ENCODE measurements around the gene P2RY12. TPM values are rescaled to one million over a fixed set of nuclear protein-coding genes. Genes with fewer than 3 reads are reported as not detected.
"Not testable (repeated sequence)": the region's sequence is repeated elsewhere in the genome, so short reads cannot be mapped to it uniquely, and the experiment has no call there.

P2RY12 gene
- total RNA-seq, 3 donors from 2014 or later = 0.32 to 3.4 (median 1.0) TPM

DNA sequence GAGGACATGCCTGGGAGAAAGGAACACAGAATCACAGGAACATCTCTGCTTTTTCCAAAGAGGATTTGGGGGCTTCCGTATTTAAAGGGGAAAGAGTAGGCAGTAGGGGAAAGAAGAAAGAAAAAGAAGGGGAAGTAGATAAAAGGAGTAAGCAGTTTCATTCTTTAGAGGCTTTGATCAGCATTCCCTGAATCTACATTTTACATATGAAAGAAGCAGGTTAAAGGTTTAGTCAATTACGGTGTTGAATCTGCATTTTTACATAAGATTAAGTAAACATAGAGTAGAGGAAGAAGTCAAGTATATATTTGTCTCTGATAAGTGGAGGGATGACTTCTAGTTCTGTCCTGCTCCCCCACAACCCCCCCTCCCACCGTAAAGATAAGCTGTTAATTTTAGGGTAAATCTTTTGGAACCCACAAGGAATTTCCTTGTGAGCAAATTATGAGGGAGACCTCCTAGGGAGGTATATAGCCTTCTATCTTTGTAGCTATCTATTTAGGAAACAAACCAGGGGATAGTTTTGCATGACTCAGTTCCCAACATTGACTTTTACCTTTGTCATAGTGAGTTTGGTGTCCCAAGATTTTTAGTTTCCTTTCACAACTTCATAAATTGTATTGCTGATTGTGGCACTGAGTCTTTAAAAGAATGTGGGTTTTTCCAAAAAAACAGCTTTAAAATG is 8.7 kb upstream of the P2RY12 start:
- ATAC-seq = no peak

DNA sequence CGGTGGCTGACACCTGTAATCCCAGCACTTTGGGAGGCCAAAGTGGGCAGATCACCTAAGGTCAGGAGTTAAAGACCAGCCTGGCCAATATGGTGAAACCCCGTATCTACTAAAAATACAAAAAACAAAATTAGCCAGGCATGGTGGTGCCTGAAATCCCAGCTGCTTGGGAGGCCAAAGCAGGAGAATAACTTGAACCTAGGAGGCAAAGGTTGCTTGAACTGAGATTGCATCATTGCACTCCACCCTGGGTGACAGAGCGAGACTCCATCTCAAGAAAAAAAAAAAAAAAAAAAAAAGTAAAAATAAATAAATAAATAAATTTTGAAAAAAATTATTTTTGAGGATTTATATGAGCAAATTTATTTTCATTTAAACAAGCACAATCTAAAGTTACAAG is 7.6 kb upstream of the P2RY12 start:
- H3K4me1 ChIP-seq (ENCODE audit: low read depth); ATAC-seq; intact Hi-C loops (cut with DNase I, micrococcal nuclease); H3K9me3 ChIP-seq; H3K4me3 ChIP-seq; DNase-seq; H3K36me3 ChIP-seq (ENCODE audit: low read depth): not testable (repeated sequence)

More for the DNA sequence above, 8.7 kb upstream of the P2RY12 start:
- Histone ChIP-seq H3K9me3 (no peaks in the 10 kb centered on the region), H3K4me1 (ENCODE audit: low read depth) (no peaks in the 10 kb centered on the region), H3K36me3 (ENCODE audit: low read depth) (no peaks in the 10 kb centered on the region), H3K4me3 (no peak overlapping the region)
- TF ChIP-seq, protein P1, sequence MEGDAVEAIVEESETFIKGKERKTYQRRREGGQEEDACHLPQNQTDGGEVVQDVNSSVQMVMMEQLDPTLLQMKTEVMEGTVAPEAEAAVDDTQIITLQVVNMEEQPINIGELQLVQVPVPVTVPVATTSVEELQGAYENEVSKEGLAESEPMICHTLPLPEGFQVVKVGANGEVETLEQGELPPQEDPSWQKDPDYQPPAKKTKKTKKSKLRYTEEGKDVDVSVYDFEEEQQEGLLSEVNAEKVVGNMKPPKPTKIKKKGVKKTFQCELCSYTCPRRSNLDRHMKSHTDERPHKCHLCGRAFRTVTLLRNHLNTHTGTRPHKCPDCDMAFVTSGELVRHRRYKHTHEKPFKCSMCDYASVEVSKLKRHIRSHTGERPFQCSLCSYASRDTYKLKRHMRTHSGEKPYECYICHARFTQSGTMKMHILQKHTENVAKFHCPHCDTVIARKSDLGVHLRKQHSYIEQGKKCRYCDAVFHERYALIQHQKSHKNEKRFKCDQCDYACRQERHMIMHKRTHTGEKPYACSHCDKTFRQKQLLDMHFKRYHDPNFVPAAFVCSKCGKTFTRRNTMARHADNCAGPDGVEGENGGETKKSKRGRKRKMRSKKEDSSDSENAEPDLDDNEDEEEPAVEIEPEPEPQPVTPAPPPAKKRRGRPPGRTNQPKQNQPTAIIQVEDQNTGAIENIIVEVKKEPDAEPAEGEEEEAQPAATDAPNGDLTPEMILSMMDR (IDR thresholded peaks at IDR 0.05) = no peak
- intact Hi-C loops (cut with DNase I, micrococcal nuclease) = no loop called here
- no peak for DNase-seq

GRCh38 chr3:151391720-151392119 is 7.2 kb upstream of the P2RY12 start:
- no peak for ATAC-seq
- no peaks in the 10 kb centered on the region for H3K36me3 ChIP-seq (ENCODE audit: low read depth)
- no peak for DNase-seq
- no peaks in the 10 kb centered on the region for H3K4me1 ChIP-seq (ENCODE audit: low read depth)
- TF ChIP-seq, protein P1 (IDR thresholded peaks at IDR 0.05) = no peak
- H3K9me3 ChIP-seq = no peaks in the 10 kb centered on the region
- no peak overlapping the region for H3K4me3 ChIP-seq
- intact Hi-C loops (cut with DNase I, micrococcal nuclease) = no loop called here

GRCh38 chr3:151387842-151388241 is 3.3 kb upstream of the P2RY12 start:
- ATAC-seq = peak; percentile 13

DNA sequence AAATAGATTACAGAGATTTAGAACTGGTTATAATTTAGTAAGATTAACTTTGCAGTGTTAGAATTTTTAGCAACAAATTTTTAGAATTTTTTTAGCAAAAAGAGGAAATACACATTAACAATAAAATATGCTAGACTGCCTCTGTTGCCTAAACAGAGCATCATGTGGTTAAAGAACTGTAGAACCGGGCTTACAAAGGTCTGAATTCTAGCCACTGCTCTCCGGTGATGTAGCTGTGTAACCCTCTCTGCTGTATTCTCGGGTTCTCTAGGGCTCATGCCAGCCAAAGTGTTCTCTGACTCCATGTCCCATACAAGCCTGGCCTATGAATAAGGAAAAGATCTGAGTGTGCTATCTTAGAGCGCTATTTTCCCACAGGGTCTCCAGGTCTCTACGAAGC is 2.9 kb upstream of the P2RY12 start:
- peak; percentile 7 for ATAC-seq
- no peak for DNase-seq

More at GRCh38 chr3:151387842-151388241, 3.3 kb upstream of the P2RY12 start:
- H3K36me3 ChIP-seq (ENCODE audit: low read depth) = no peaks in the 10 kb centered on the region
- no peak overlapping the region for H3K4me3 ChIP-seq
- H3K9me3 ChIP-seq = no peaks in the 10 kb centered on the region
- DNase-seq = no peak
- intact Hi-C loops (cut with DNase I, micrococcal nuclease) = no loop called here
- TF ChIP-seq, protein P1 (IDR thresholded peaks at IDR 0.05) = no peak
- peaks cover 10% of the 10 kb centered on the region for H3K4me1 ChIP-seq (ENCODE audit: low read depth)

GRCh38 chr3:151386056-151386455 is 1.5 kb upstream of the P2RY12 start:
- DNase-seq (no peak), ATAC-seq (no peak)
- Histone ChIP-seq H3K36me3 (ENCODE audit: low read depth) (no peaks in the 10 kb centered on the region), H3K9me3 (no peaks in the 10 kb centered on the region), H3K4me3 (no peak overlapping the region), H3K4me1 (ENCODE audit: low read depth) (peaks cover 10% of the 10 kb centered on the region)
- TF ChIP-seq, protein P1 (IDR thresholded peaks at IDR 0.05) = no peak
- intact Hi-C loops (cut with DNase I, micrococcal nuclease) = no loop called here

More for the DNA sequence above, 2.9 kb upstream of the P2RY12 start:
- no peaks in the 10 kb centered on the region for H3K9me3 ChIP-seq
- intact Hi-C loops (cut with DNase I, micrococcal nuclease) = no loop called here
- peaks cover 10% of the 10 kb centered on the region for H3K4me1 ChIP-seq (ENCODE audit: low read depth)
- H3K4me3 ChIP-seq = no peak overlapping the region
- no peaks in the 10 kb centered on the region for H3K36me3 ChIP-seq (ENCODE audit: low read depth)
- TF ChIP-seq, protein P1 (IDR thresholded peaks at IDR 0.05) = no peak

Data from mucosa of descending colon (tissue), 3 donors.